Measurements from ENCODE around the gene RASGEF1C.
A peak's percentile ranks its signal among the peaks of the same experiment; 100 is the strongest.
"Not testable (repeated sequence)": the region's sequence is repeated elsewhere in the genome, so short reads cannot be mapped to it uniquely, and the experiment has no call there.

RASGEF1C gene

DNA sequence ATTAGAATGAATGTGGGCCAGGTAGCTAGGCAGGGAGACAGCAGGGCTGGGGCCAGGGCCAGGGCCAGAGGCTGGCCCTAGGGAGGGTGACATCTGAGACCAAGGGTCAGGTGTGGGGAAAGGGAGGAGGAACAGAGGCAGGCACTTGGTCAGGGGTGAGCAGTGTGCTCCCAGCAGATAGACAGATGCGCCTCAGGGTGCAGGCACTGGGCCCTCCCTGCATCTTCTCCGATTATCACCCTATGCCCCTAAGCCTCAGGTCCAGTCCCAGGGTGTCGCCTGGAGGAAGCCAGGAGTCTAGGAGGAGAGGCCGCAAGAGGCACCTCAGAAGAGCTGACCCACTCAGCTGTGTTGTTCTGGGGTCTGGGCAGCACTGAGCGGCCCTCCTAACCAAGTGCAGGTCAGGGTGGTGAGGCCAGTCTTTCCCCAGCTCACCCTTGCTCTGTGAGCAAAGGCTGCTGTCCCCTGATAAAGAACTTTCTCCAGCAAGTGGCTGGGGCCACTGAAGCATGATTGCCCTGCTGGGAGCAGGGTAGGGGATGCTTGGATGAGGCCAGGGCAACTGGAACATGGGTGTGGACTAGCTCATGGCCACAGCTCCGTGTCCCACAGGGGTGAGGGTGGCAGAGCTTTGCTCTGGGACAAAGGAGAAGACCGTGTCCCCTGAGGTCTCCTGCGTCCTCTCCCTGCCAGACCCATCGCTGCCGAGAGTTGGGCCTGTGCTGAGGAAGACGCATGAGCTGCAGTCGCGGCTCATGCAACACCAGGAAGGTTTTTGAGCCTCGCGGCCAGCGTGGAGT lies 2.1 kb upstream of the RASGEF1C start:
- no peak for DNase-seq

DNA sequence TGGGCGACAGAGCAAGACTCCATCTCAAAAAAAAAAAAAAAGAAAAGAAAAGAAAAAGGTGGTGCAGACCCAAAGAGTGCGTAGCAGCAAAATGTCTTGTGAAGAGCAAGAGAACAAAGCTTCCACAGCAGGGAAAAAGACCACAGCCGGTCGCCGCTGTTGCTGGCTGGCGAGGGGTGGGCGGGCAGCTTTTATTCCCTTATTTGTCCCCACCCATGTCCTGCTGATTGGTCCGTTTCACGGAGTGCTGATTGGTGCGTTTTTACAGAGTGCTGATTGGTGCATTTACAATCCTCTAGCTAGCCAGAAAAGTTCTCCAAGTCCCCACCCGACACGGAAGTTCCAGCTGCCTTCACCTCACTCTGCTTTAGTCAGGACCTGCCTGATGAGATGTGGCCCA lies 1.1 kb upstream of the RASGEF1C start:
- not testable (repeated sequence) for DNase-seq

DNA sequence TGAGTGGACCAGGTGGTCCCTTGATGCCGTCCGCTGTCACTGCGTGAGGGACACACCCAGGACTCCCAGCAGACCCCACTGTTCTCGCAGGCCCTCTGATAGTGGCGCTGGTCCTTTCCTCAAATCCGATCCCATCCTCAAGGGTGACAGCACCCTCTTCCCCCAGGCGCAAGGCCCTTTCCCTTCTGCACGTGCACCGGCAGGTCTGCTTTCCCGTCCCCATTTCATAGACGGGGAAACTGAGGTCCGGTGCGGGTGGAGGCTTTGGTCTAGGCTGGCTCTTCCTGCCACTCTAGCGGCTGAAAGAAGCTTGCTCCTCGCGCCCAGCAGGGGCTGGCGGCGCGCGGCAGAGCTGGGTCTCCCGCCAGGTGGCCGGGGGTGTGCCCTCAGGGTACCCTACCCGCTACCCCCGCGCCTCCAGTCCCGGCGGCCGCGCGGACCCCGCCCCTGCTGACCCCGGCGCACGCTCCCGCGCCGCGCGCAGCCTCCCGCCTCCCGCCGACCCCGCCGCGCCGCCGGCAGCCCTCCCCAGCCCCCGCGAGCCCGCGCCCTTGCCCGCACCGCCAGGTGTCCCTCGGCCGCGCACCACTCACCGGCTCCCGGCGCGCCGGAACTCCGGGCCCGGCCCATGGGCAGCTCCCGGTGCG lies 453 bp downstream of the RASGEF1C start:
- DNase-seq = peak; percentile 5

DNA sequence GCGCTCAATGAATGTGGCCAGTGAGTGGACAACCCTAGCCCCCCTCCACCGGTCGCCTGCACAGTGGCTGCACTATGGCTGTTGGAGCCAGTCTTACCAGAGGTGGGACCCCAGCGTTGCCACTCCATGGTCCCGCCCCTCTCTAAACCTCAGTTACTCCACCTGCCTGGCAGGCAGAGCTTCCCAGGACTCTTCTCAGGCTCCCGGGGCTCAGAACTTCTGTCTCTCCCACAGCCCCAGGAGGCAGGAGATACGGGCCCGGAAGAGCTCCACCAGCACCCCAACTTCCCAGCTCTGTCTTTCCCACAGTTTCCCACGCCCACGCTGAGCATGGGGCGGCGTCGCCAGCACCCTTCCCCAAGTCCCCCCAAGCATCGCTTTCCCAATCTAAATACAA lies 975 bp downstream of the RASGEF1C start:
- DNase-seq = no peak

DNA sequence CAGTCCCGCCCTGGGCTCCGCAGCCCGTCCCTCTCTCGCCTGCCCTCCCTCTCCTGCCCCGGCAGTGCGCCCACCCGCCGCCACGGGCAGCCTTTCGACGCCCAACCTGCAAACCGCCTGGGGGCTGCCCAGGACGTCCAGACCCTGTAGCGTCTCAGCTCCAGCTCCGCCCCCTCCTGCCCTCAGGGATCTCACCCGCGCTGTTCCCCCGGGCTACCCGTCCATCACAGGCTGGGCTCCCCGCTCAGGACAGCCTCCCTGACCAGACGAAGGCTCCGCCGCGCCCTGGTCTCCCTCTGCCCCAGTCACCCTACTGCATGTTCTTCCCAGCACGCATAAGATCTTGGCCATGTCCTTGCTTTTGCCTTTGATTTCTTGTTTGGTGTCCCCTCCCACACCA lies 1.4 kb downstream of the RASGEF1C start:
- no peak for DNase-seq

DNA sequence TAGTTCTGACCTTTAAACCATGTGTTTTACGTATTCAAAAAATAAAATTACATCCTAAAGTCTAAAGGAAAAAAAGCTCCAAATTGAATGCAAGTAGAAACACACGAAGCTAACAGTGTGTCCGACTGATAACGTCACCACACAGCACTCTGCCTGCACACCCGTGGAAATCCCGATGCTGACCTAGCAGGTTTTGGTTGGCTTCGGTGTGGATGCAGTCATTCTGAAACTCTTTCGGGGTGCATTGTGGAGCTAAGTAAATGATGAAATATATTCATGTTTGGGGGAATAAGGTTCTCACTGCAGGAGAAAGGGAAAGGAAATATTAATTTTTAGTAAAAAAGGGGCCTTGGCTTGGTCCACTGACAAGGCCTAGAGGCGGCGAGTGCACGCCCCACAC lies 2.0 kb downstream of the RASGEF1C start:
- DNase-seq = no peak

DNA sequence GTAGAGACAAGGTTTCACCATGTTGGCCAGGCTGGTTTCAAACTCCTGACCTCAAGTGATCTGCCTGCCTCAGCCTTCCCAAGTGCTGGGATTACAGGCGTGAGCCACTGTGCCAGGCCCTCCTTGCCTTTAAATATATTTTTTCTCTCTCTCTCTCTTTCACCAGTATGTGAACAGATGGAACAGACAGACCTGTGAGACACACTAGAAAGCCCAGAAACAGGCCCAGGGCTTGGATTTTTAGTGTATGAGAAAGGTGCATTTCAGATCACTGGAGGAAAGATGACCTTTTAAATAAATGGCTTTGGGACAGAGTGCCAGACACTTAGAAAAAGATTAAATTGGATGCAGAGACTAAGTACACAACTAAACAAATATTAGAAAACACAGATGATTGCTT lies 3.1 kb downstream of the RASGEF1C start:
- DNase-seq = no peak

DNA sequence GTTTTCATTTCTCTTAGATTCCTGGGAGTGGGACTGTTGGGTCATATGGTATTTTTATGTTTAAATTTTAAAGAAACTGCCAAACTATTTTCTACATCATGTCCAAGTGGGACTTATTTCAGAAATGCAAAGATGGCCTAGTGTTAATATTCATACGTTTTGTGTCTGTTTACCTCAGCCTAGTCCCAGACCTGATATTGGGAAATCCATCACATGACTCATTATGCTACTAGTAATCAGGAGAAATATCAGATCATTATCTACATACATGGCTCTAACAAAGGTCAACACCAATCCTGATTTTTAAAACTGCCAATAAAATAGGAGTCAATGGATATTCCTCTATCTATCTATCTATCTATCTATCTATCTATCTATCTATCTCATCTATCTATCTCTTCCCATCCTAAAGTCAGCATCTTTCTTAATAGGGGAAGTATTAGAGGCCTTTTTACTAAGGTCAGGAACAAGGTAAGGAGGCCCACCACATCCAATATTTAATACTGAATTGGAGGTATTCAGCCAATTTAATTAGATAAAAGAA lies 4.7 kb downstream of the RASGEF1C start:
- no peak for DNase-seq

DNA sequence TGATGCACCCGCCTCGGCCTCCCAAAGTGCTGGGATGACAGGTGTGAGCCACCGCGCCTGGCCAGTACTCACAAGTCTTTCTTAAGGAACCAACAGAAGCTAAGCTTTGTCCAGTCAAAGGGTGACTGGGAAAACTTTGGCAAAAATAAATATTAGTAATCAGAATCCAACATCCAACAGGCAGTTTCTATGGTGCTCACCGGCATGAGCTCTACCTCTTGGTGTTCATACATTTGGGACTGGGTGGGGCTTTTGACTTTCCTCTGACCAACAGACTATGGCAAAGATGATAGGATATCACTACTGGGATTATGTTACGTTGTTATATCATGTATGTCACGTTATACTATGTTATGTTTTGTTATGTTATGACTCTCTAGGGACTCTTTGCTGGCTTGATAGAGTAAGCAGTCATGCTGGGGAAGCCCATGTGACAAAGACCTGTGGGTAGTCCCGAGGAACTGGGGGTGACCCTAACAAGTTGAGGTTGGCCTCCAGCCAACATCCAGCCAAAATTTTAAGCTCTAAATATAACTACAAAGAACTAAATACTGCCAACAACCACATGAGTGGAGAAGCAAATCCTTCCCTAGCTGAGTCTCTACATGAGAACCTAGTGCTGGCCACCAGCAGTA lies 6.0 kb downstream of the RASGEF1C start:
- no peak for DNase-seq

DNA sequence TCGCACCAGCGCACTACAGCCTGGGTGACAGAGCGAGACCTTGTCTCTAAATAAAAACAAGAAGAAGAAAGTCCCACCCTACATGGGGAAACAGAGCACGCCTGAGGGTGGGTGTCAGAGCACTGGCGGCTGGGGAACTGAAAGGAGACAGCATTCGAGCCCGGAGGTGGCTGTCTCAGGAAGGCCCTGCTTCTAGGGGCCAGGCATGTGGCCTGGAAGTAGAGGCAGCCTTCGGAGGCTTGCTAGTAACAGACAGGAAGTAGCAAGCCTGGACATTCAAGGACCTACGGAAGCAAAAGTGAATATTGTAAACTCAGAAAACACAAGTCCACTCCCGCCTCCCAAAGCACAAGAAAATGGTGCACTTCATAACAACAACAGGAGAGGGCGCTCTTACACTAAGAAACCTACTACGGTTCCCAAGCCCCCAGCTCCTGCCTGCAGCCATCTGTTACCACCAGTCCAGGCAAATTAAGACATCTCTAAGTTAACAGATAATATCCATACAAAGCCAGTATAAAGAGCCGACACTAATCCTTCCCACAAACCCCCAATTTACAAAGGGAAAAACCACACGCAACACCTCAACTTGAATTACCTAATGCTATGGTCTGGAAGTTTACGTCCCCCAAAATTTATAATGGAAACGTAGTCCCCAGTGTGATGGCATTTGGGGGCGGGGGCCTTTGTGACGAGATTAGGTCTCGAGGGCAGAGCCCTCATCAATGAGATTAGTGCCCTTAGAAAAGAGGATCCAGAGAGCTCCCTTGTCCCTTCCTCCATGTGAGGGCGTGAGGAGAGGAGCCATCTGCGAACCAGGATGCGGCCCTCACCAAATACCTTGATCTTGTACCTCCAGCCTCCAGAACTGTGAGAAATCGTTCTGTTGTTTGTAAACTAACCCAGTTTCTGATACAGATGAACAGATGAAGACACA lies 7.7 kb downstream of the RASGEF1C start:
- no peak for DNase-seq

DNA sequence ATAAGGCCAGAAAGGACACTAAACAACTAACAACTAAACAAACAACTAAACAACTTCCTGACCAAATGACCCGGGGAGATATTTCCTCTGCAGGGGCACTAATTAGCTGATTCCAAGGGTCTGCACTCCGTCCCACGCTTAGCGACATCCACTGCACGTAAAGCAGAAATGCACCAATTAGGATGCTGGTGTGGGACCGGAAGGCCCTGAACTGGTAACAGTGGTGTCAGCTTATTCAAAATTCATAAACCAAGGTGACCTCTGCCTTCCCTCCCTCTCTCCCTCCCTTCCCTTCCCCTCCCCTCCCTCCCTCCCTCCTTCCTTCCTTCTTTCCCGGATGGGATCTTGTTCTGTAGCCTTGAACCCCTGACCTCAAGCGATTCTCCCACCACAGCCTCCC lies 9.6 kb downstream of the RASGEF1C start:
- DNase-seq = no peak

DNA sequence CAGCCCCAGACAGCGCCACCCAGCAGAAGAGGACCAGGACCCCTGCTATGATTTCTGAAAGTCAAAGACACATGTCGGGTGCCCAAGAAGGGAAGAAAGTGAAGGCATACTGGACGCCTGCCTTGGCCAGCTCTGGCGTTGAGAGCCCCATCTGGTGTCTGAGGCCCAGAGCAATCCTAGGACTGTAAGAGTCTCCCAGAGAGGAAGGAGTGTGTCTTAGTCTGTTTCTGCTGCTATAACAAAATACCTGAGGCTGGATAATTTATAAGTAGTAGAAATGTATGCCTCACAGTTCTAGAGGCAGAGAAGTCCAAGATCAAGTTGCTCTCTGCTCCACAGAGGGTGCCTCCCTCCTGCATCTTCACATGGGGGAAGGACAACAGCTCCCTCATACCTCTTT lies 10.8 kb downstream of the RASGEF1C start:
- DNase-seq = no peak

DNA sequence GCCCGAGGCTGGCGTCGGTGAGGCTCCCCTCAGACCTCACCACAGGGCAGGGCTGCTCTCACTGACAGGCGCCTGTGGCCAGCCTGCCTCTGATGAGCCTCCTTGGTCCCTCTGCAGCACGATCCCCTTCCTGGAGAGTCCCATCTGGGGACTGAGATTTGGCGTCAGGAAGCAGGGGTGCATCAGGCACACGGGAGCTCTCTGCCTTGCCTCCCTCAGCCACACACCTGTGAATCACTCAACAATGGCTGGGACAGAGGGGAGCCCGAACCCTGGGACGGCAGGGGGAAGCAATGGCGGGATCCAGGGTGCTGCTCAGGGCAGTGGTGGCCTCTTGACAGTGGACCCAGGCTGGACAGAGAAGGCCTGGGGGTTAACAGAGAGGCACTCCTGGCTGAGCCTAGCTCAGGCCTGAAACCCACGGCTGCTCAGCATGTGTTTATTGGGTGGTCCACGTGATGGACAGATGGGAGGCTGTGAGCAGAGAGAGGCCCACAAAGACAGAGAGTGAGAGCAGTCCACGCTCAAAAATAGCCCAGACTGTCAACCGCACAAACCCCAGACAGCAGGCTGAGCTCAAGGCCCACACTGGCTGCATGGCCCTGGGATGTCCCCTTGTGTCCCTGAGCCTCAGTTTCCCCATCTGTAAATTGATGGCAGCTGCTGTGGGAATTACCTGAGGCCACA lies 11.9 kb downstream of the RASGEF1C start:
- no peak for DNase-seq

DNA sequence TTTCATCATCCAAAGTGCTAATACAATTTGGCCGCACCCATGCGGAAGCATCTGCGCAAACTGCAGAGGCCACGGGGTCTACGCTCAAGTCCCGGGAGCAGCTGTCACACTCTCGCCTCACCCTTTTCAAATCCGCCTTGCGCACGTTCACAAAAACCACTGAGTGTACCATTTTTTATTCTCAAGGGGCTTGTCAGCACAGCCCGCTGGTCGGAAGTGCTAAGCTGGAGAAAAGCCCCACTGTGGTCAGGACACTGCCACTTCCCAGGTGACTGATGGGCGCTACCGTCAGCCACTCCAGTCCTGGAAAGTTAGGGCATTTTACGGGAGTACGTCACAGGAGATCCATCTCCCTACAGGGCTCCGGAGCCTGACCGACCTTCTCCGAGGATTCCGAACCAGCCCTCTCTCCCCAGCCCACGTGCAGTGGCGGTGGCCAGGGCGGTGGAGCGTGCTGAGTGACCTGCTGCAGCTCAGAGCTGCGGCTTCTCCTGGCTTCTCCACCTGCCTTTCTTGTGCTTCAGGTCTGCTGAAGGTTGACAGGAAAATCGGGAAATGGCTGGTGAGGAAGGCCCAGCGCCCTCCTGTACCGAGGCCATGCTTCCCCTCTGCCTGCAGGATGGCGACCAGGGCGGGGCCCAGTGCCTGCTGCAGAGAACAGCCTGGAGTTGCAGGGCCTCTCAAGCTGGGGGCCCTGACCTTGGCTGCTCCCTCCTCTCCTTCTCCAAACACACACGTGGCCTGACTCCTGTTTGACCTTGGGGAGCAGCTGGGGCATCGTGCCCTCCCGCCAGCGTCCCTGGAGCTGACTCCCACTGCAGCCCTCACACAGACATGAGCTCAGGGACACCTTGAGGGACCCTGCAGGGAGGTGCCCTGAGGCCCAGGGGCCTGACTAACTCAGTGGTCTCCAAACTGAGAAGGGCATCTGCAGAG lies 14.3 kb downstream of the RASGEF1C start:
- no peak for DNase-seq

DNA sequence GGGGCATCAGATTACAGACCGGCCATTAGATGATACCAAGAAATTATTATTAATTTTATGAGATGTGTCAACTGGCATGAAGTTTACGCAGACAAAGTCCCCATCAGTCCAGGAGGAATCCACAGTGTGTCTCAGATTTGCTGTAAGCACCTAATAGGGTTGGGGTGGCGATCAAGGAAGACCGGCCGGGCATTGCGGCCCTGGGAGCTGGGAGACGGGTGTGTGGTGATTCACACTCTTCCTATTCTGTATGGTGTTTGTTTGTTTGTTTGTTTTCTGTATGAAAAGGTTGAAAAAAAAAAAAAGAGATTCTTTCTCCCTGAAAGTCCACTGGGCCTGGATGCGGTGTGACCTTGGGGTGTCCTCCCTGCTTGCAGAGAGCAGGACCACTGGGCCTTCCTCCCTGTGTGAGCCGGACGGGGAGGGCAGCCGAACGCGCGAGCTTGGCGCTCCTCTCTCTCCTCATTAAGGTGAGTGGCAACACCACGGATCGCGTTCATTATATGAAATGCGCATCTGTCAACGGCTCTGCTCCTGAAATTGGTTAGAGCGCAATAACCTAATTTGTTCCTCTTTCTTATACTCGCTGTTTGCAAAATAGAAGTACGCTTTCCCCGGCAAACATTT lies 15.1 kb downstream of the RASGEF1C start:
- no peak for DNase-seq

DNA sequence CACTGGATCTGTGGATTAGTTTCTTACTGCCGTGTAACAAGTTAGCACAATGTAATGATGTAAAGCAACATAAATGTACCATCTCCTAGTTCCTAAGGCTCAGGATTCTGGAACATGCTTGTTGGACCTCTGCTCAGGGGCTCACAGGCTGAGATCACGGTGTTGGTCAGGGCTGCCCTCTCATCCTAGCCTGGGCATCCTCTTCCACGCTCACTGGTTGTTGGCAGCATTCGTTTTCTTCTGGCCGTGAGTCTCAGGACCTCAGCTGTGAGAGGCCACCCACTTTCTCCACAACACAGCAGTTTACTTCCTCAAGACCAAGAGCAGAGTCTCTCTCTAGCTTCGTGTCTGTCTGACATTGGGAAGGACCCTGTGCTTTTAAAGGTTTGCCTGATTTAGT lies 17.3 kb downstream of the RASGEF1C start:
- DNase-seq = no peak

DNA sequence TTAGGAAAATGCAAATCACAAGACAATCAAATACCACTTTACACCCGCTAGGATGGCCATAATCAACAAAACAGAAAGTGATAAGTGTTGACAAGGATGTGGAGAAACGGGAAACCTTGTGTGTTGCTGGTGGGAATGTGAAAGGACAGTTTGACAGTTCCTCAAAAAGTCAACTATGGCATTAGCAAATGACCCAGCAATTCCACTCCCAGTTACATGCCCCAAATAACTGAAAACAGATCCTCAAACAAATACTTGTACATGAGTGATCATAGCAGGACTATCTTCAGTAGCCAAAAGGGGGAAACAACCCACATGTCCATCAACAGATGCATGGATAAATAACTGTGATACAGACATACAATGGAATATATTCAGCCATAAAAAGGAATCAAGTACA lies 21.2 kb downstream of the RASGEF1C start:
- DNase-seq = no peak

DNA sequence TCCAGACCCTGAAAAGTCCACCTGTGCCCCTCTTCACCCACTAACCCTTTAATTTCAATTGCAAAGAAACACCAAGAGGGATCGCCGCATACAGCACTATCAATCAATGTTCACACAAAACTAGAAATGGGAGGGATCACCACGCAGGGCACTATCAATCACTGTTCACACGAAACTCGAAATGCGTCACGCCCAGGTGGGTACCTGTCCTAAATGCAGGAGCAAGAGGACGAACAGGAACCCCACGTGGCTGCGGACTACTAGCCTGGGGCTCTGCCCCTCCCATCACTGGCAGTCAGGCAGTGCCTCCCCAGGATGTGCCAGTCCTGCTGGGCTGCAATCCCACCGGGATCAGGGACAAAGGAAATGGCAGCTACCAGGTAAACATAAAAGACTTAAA lies 28.2 kb downstream of the RASGEF1C start:
- no peak for DNase-seq

DNA sequence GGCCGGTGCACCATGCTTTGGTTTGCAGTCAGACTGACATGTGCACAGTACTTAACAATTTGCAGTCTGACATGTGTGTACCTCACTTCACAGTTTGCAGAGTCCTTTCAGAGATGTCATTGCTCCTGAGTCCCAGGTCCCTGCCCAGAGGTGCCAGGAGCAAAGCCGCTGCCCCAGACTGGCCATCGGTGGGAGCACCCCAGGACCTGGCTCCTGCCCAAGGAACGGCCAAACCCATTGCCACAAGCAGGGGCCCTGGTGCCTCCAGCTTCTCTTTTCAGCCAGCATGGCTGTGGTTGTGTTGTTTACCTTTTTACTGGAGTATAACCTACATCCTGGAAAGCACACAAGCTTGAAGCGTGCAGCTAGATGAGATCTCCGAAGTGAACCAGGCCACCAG lies 28.6 kb downstream of the RASGEF1C start:
- DNase-seq = no peak

All from activated naive CD4-positive, alpha-beta T cell treated with Interleukin-2 at 50 U/mL for 16 hours (primary cell).